Osteoblast (primary cell): ENCODE measurements around the gene SMAD5. TPM values are rescaled to one million over a fixed set of nuclear protein-coding genes. Genes with fewer than 3 reads are reported as not detected.

ENCODE experiments used
- DNase-seq: peaks from one replicate; pipeline ENCODE4 v3.0.0; 2011; ENCODE audit warnings: low spot score, mixed read lengths; ENCODE audit not compliant: insufficient read length; ENCODE audit errors: missing footprints
- H2AFZ ChIP-seq: 2 replicates; pipeline ENCODE4 v1.6.0; 2011; ENCODE audit warnings: mild to moderate bottlenecking, low read length
- H3K27ac ChIP-seq: 2 replicates; pipeline ENCODE4 v1.5.1; 2011; ENCODE audit warnings: mild to moderate bottlenecking, low read depth, low read length, moderate library complexity
- H3K27me3 ChIP-seq: 2 replicates; pipeline ENCODE4 v1.6.0; 2012; ENCODE audit warnings: mild to moderate bottlenecking, control low read depth, inconsistent platforms, low read length, moderate library complexity; ENCODE audit not compliant: insufficient read depth
- H3K36me3 ChIP-seq: 2 replicates; pipeline ENCODE4 v1.5.1; 2011; ENCODE audit warnings: mild to moderate bottlenecking, low read length, control low read depth, moderate library complexity; ENCODE audit not compliant: insufficient read depth
- H3K4me1 ChIP-seq: 2 replicates; pipeline ENCODE4 v1.5.1; 2011; ENCODE audit warnings: mild to moderate bottlenecking, low read length, control low read depth, moderate library complexity; ENCODE audit not compliant: insufficient read depth
- H3K4me2 ChIP-seq: 2 replicates; pipeline ENCODE4 v1.6.0; 2011; ENCODE audit warnings: mild to moderate bottlenecking, low read length; ENCODE audit not compliant: insufficient read depth
- H3K4me3 ChIP-seq: fragments of 200-600 bp; sonication (generic); 3 replicates; pipeline ENCODE4 v1.5.1; 2012; ENCODE audit warnings: mild to moderate bottlenecking, low read length, inconsistent platforms; ENCODE audit not compliant: insufficient read depth
- H3K79me2 ChIP-seq: 2 replicates; pipeline ENCODE4 v1.6.0; 2012; ENCODE audit warnings: mild to moderate bottlenecking, low read length, control low read depth, inconsistent platforms; ENCODE audit not compliant: insufficient read depth
- H3K9me3 ChIP-seq: 2 replicates; pipeline ENCODE4 v1.5.1; 2011; ENCODE audit warnings: low read depth, low read length, control low read depth
- H4K20me1 ChIP-seq: 2 replicates; pipeline ENCODE4 v1.6.0; 2012; ENCODE audit warnings: mild to moderate bottlenecking, low read length, control low read depth; ENCODE audit not compliant: insufficient read depth
- CTCF ChIP-seq: IDR thresholded peaks from 2 replicates; pipeline ENCODE4 v1.5.1; 2011; ENCODE audit warnings: mild to moderate bottlenecking, low read depth, low read length, moderate library complexity; ENCODE audit errors: extremely low read depth
- total RNA-seq: library from RNA; depleted of rRNA; stranded (reverse); fragments of >200 nt; gene quantifications from 2 replicates; pipeline ENCODE4 v1.2.3, GENCODE V29; 2012

The SMAD5 gene
- total RNA-seq, 1 donor, result 58.6 TPM

GRCh38 chr5:136198453-136198852 is 65.8 kb downstream of the SMAD5 start:
- Histone ChIP-seq H2AFZ (no peak overlapping the region), H3K4me2 (no peak overlapping the region), H3K27me3 (peaks cover 8% of the 10 kb centered on the region), H3K4me1 (peaks cover 9% of the 10 kb centered on the region), H3K27ac (no peak overlapping the region), H3K4me3 (no peak overlapping the region), H3K9me3 (no peaks in the 10 kb centered on the region), H4K20me1 (peaks cover 2% of the 10 kb centered on the region), H3K79me2 (no peaks in the 10 kb centered on the region), H3K36me3 (no peaks in the 10 kb centered on the region)
- TF ChIP-seq CTCF, result no peak
- DNase-seq, result no peak

- no peak overlapping the region for H3K27ac ChIP-seq
Measured at GRCh38 chr5:136199408-136199807, 66.8 kb downstream of the SMAD5 start.

GRCh38 chr5:136200130-136200529 is 67.5 kb downstream of the SMAD5 start:
- H3K79me2 ChIP-seq, result no peaks in the 10 kb centered on the region
- TF ChIP-seq CTCF, result no peak
- H3K27me3 ChIP-seq, result no peaks in the 10 kb centered on the region
- H2AFZ ChIP-seq, result no peak overlapping the region
- DNase-seq, result no peak
- H3K4me1 ChIP-seq, result peaks cover 9% of the 10 kb centered on the region
- no peaks in the 10 kb centered on the region for H4K20me1 ChIP-seq
- no peaks in the 10 kb centered on the region for H3K36me3 ChIP-seq
- no peak overlapping the region for H3K4me3 ChIP-seq
- H3K9me3 ChIP-seq, result no peaks in the 10 kb centered on the region
- no peak overlapping the region for H3K27ac ChIP-seq
- no peak overlapping the region for H3K4me2 ChIP-seq

More at GRCh38 chr5:136199408-136199807, 66.8 kb downstream of the SMAD5 start:
- TF ChIP-seq CTCF, result no peak
- H3K9me3 ChIP-seq, result no peaks in the 10 kb centered on the region
- no peaks in the 10 kb centered on the region for H4K20me1 ChIP-seq
- no peak for DNase-seq
- H3K79me2 ChIP-seq, result no peaks in the 10 kb centered on the region
- no peaks in the 10 kb centered on the region for H3K27me3 ChIP-seq
- peaks cover 9% of the 10 kb centered on the region for H3K4me1 ChIP-seq
- no peak overlapping the region for H3K4me2 ChIP-seq
- H3K36me3 ChIP-seq, result no peaks in the 10 kb centered on the region
- H2AFZ ChIP-seq, result no peak overlapping the region
- H3K4me3 ChIP-seq, result no peak overlapping the region

GRCh38 chr5:136200761-136201160 is 68.1 kb downstream of the SMAD5 start:
- no peak for DNase-seq
- no peaks in the 10 kb centered on the region for H4K20me1 ChIP-seq
- H3K27me3 ChIP-seq, result no peaks in the 10 kb centered on the region
- no peak overlapping the region for H3K4me2 ChIP-seq
- TF ChIP-seq CTCF, result no peak
- no peak overlapping the region for H3K4me3 ChIP-seq
- peaks cover 5% of the 10 kb centered on the region for H3K4me1 ChIP-seq
- no peaks in the 10 kb centered on the region for H3K36me3 ChIP-seq
- no peak overlapping the region for H2AFZ ChIP-seq
- H3K27ac ChIP-seq, result no peak overlapping the region
- H3K79me2 ChIP-seq, result no peaks in the 10 kb centered on the region
- no peaks in the 10 kb centered on the region for H3K9me3 ChIP-seq
